Tibial nerve (tissue), 4 donors: ENCODE results near the gene IL37.

ENCODE experiments used
- EP300 ChIP-seq, 2 donors: sonication (generic); formaldehyde crosslinking; IDR thresholded peaks; one replicate each; pipeline ENCODE4 v1.6.1; 2017; ENCODE audit warnings: antibody characterized with exemption in 2 of 2, mild to moderate bottlenecking in 1 of 2
- TF ChIP-seq, protein P1 (sequence below), 5 experiments: fragments of 200-600 bp in 3 of 5; fragments of 450-650 bp in 2 of 5; sonication (generic) in 3 of 5; IDR thresholded peaks; one replicate each; pipeline ENCODE4 v1.5.1; 2016 to 2019; ENCODE audit warnings: antibody characterized with exemption in 5 of 5, mild to moderate bottlenecking in 3 of 5, moderate library complexity in 2 of 5

DNA sequence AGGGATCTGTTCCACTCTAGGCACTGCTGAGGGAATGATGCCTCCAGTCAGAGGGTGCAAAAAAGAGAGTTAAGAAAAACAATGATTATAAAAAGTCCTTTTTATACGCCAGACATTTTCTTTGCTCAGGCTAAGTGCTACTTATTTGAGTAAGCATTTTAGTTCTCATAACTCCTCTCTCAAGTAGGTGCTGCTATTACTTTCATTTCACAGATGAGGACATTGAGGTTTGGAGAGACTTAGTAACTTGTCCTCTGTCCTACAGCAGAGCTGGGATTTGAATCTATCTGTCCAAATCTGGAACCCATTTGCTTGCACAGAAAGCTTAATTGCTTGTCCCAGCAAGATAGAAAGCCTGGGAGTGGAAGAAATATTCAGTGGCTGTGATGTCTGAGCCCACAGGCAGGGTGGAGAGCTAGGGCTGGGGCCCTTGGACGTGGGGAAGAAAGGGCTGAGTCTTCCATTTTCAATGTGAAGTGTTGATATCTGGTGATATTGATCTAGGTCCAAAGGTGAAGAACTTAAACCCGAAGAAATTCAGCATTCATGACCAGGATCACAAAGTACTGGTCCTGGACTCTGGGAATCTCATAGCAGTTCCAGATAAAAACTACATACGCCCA, 5.8 kb downstream of the IL37 start:
- TF ChIP-seq, protein P1, sequence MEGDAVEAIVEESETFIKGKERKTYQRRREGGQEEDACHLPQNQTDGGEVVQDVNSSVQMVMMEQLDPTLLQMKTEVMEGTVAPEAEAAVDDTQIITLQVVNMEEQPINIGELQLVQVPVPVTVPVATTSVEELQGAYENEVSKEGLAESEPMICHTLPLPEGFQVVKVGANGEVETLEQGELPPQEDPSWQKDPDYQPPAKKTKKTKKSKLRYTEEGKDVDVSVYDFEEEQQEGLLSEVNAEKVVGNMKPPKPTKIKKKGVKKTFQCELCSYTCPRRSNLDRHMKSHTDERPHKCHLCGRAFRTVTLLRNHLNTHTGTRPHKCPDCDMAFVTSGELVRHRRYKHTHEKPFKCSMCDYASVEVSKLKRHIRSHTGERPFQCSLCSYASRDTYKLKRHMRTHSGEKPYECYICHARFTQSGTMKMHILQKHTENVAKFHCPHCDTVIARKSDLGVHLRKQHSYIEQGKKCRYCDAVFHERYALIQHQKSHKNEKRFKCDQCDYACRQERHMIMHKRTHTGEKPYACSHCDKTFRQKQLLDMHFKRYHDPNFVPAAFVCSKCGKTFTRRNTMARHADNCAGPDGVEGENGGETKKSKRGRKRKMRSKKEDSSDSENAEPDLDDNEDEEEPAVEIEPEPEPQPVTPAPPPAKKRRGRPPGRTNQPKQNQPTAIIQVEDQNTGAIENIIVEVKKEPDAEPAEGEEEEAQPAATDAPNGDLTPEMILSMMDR (IDR thresholded peaks at IDR 0.05): no peak
- TF ChIP-seq EP300 (IDR thresholded peaks at IDR 0.05): no peak
